ENCODE results near the gene SLC31A1.

DNA sequence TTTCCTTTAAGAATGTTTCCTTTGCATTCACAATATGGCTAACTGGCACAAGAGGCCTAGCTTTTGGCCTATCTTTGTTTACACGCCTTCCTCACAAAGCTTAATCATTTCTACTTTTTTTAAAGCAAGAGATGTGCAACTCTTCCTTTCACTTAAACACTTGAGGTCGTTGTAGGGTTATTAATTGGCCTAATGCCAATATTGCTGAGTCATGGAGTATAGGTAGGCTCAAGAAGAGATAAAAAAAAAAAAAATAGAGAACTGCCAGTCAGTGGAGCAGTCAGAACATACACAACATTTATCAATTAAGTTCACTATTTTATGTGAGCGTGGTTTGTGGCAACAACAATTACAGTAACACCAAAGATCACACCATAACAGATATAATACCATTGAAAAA, 6.2 kb upstream of the SLC31A1 start:
- TF ChIP-seq, protein P1, sequence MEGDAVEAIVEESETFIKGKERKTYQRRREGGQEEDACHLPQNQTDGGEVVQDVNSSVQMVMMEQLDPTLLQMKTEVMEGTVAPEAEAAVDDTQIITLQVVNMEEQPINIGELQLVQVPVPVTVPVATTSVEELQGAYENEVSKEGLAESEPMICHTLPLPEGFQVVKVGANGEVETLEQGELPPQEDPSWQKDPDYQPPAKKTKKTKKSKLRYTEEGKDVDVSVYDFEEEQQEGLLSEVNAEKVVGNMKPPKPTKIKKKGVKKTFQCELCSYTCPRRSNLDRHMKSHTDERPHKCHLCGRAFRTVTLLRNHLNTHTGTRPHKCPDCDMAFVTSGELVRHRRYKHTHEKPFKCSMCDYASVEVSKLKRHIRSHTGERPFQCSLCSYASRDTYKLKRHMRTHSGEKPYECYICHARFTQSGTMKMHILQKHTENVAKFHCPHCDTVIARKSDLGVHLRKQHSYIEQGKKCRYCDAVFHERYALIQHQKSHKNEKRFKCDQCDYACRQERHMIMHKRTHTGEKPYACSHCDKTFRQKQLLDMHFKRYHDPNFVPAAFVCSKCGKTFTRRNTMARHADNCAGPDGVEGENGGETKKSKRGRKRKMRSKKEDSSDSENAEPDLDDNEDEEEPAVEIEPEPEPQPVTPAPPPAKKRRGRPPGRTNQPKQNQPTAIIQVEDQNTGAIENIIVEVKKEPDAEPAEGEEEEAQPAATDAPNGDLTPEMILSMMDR (IDR thresholded peaks at IDR 0.05), result no peak
- TF ChIP-seq POLR2A (IDR thresholded peaks at IDR 0.05), result no peak
